NCI-H1694 treated with DMSO at 0.1 percent for 48 hours (cell line): ENCODE results near the gene NDRG4.

Source experiments
- DNase-seq: peaks from one replicate; lab custom pipeline; 2025; lab: John Stamatoyannopoulos, UW

The NDRG4 gene

DNA sequence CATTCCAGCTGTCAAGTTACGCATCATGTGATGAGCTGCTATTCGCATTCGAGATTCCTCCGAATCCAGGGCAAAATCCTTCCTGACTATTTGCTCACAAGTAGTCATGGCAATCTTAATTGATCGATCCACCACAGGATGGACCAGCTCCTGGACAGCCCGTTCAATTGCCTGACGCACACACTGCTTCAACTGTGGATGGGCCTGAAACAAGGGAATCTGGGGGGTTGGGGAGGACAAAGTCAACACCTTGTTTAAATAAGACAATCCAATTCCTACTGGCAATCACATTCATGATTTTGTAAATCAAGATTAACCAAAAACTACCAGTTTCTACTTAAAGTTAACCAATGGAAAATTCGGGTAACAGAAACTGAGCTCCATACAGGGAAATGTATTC is 43.7 kb downstream of the NDRG4 start:
- no peak for DNase-seq

DNA sequence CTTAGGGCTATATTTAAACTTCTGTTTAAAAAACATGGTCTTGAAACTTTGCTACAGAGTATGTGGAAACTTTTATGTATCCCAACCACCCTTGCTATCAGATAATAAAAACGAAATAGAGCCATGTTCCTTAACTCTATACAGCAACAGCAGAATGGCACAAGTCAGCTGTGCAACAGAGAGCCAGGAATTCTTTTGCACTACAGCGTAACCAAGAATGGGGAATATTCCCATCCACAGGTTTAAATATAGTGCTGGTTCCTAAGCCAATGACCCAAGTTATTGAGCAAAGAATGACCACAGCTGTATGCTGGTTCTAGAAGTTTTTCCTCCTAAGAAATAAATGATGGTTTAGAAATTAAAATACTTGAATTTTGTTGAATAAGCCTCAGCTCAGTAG is 48.4 kb downstream of the NDRG4 start:
- no peak for DNase-seq

DNA sequence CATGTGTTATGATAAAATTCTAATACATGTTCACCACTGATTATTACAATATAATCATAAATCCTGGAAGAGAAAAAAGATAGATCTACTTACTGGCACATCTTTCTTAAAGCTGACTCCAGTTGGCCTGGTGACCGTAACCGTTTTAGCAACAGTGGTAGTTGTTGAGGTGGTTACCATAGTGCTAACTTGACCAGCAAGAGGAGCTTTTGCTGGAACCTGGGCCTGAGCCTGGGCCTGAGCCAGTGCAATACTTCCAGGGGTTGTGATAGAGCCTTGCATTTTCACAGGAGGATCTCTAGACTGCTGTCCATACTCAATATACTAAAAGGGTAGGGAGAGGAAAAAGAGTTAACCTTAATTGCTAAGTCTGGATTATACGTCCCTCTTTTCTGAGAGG is 51.6 kb downstream of the NDRG4 start:
- no peak for DNase-seq

DNA sequence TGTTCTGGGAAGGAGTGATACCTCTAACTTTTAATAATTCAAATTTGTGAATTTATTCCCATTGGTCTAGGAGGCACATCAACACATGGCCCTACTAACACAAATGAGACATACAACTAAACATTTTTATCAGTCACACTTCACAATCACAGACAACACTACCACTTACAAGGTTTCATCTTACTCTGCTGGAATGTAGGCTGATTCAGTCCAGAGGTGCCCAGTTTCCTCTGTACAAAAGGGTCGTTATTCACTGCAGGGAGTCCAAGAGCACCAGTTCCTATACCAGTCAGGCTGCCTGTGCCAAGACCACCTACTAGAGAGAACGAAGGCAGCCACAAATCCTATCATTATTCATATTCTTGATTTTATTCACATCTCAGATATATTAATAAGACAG is 56.7 kb downstream of the NDRG4 start:
- no peak for DNase-seq
